SK-N-SH treated with all-trans-retinoic acid at 6 μM for 48 hours (cell line): ENCODE results near the gene C22orf23.

Experiments used
- ATAC-seq: fragments of 200-7000 bp; cut with Tn5 transposase; 3 replicates; pipeline ENCODE4 v1.9.1; 2020; ENCODE audit warnings: mild to moderate bottlenecking, moderate library complexity
- ARNTL ChIP-seq: fragments of 450-650 bp; formaldehyde crosslinking; IDR thresholded peaks from 2 replicates; pipeline ENCODE4 v1.5.0; 2020; ENCODE audit warnings: low read depth, mild to moderate bottlenecking, moderate library complexity, borderline replicate concordance
- BACH2 ChIP-seq: fragments of 250-450 bp; sonication (Bioruptor Pico); IDR thresholded peaks from 2 replicates; pipeline ENCODE4 v1.9.0; 2021; ENCODE audit warnings: mild to moderate bottlenecking, borderline replicate concordance
- CSDC2 ChIP-seq: fragments of 250-450 bp; sonication (Bioruptor Pico); IDR thresholded peaks from 2 replicates; pipeline ENCODE4 v1.5.0; 2020; ENCODE audit warnings: mild to moderate bottlenecking, moderate library complexity
- CSRNP3 ChIP-seq: fragments of 250-450 bp; sonication (Bioruptor Pico); IDR thresholded peaks from 2 replicates; pipeline ENCODE4 v1.5.1; 2021; ENCODE audit warnings: mild to moderate bottlenecking, moderate library complexity
- ESRRG ChIP-seq: fragments of 250-450 bp; sonication (Bioruptor Pico); IDR thresholded peaks from 2 replicates; pipeline ENCODE4 v1.6.1; 2021; ENCODE audit warnings: mild to moderate bottlenecking
- GLIS3 ChIP-seq: fragments of 250-450 bp; sonication (Bioruptor Pico); IDR thresholded peaks from 2 replicates; pipeline ENCODE4 v1.5.0; 2020; ENCODE audit warnings: mild to moderate bottlenecking, moderate library complexity
- ISL1 ChIP-seq: fragments of 250-450 bp; sonication (Bioruptor Pico); IDR thresholded peaks from 2 replicates; pipeline ENCODE4 v2.1.2; 2022; ENCODE audit warnings: mild to moderate bottlenecking, moderate library complexity
- OSR1 ChIP-seq: fragments of 250-450 bp; sonication (Bioruptor Pico); IDR thresholded peaks from 2 replicates; pipeline ENCODE4 v1.8.0; 2022; ENCODE audit warnings: moderate library complexity, mild to moderate bottlenecking, inconsistent platforms
- POU6F1 ChIP-seq: fragments of 250-450 bp; sonication (Bioruptor Pico); IDR thresholded peaks from 2 replicates; pipeline ENCODE4 v1.8.0; 2021; ENCODE audit warnings: low read depth, mild to moderate bottlenecking, moderate library complexity, borderline replicate concordance
- PPARA ChIP-seq: fragments of 250-450 bp; sonication (Bioruptor Pico); IDR thresholded peaks from 2 replicates; pipeline ENCODE4 v1.5.0; 2020; ENCODE audit warnings: mild to moderate bottlenecking, borderline replicate concordance
- RARB ChIP-seq: fragments of 250-450 bp; sonication (Bioruptor Pico); IDR thresholded peaks from 2 replicates; pipeline ENCODE4 v1.8.0; 2021; ENCODE audit warnings: mild to moderate bottlenecking, moderate library complexity
- SNAI2 ChIP-seq: fragments of 250-450 bp; sonication (Bioruptor Pico); IDR thresholded peaks from 2 replicates; pipeline ENCODE4 v1.5.0; 2020; ENCODE audit warnings: mild to moderate bottlenecking, moderate library complexity
- TCF4 ChIP-seq: fragments of 250-450 bp; sonication (Bioruptor Pico); IDR thresholded peaks from 2 replicates; pipeline ENCODE4 v1.8.0; 2021; ENCODE audit warnings: mild to moderate bottlenecking, moderate library complexity, borderline replicate concordance
- ZC3H10 ChIP-seq: fragments of 250-450 bp; sonication (Bioruptor Pico); IDR thresholded peaks from 2 replicates; pipeline ENCODE4 v1.5.1; 2021; ENCODE audit warnings: mild to moderate bottlenecking, moderate library complexity
- ZFP3 ChIP-seq: fragments of 250-450 bp; sonication (Bioruptor Pico); IDR thresholded peaks from 2 replicates; pipeline ENCODE4 v1.5.0; 2020; ENCODE audit warnings: mild to moderate bottlenecking, moderate library complexity
- ZFP30 ChIP-seq: fragments of 450-650 bp; formaldehyde crosslinking; IDR thresholded peaks from 2 replicates; pipeline ENCODE4 v1.5.0; 2022; ENCODE audit warnings: mild to moderate bottlenecking, moderate library complexity
- ZNF565 ChIP-seq: fragments of 450-650 bp; formaldehyde crosslinking; conservative IDR thresholded peaks from 2 replicates; pipeline ENCODE4 v1.5.0; 2020; ENCODE audit warnings: low read depth, mild to moderate bottlenecking, moderate library complexity
- ZNF70 ChIP-seq: fragments of 450-650 bp; formaldehyde crosslinking; IDR thresholded peaks from 2 replicates; pipeline ENCODE4 v1.5.0; 2020; ENCODE audit warnings: mild to moderate bottlenecking, moderate library complexity
- ZNF8 ChIP-seq: fragments of 450-650 bp; formaldehyde crosslinking; IDR thresholded peaks from 2 replicates; pipeline ENCODE4 v1.5.0; 2020; ENCODE audit warnings: mild to moderate bottlenecking, moderate library complexity
- TF ChIP-seq, protein P1 (sequence below): fragments of 250-450 bp; sonication (Bioruptor Pico); IDR thresholded peaks from 2 replicates; pipeline ENCODE4 v1.5.1; 2020; ENCODE audit warnings: low read depth, mild to moderate bottlenecking, moderate library complexity
- TF ChIP-seq, protein P2 (sequence below): fragments of 250-450 bp; sonication (Bioruptor Pico); IDR thresholded peaks from 2 replicates; pipeline ENCODE4 v1.5.0; 2020; ENCODE audit warnings: mild to moderate bottlenecking, moderate library complexity
- TF ChIP-seq, protein P3 (sequence below): fragments of 250-450 bp; sonication (Bioruptor Pico); IDR thresholded peaks from 2 replicates; pipeline ENCODE4 v1.8.0; 2020; ENCODE audit warnings: mild to moderate bottlenecking, moderate library complexity, borderline replicate concordance

Gene C22orf23

GRCh38 chr22:37916311-37916710 is 37.1 kb downstream of the C22orf23 start:
- ATAC-seq: no peak
- TF ChIP-seq ZFP3 (CRISPR knock-in tag) (no peak), OSR1 (CRISPR knock-in tag) (no peak), GLIS3 (CRISPR knock-in tag) (no peak), BACH2 (CRISPR knock-in tag) (no peak), ZNF70 (CRISPR knock-in tag) (no peak), ARNTL (CRISPR knock-in tag) (no peak), TCF4 (no peak), ISL1 (no peak), ZNF565 (CRISPR knock-in tag) (no peak), SNAI2 (CRISPR knock-in tag) (no peak)
- TF ChIP-seq, protein P1, sequence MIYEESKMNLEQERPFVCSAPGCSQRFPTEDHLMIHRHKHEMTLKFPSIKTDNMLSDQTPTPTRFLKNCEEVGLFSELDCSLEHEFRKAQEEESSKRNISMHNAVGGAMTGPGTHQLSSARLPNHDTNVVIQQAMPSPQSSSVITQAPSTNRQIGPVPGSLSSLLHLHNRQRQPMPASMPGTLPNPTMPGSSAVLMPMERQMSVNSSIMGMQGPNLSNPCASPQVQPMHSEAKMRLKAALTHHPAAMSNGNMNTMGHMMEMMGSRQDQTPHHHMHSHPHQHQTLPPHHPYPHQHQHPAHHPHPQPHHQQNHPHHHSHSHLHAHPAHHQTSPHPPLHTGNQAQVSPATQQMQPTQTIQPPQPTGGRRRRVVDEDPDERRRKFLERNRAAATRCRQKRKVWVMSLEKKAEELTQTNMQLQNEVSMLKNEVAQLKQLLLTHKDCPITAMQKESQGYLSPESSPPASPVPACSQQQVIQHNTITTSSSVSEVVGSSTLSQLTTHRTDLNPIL (CRISPR knock-in tag): no peak
- TF ChIP-seq, protein P2, sequence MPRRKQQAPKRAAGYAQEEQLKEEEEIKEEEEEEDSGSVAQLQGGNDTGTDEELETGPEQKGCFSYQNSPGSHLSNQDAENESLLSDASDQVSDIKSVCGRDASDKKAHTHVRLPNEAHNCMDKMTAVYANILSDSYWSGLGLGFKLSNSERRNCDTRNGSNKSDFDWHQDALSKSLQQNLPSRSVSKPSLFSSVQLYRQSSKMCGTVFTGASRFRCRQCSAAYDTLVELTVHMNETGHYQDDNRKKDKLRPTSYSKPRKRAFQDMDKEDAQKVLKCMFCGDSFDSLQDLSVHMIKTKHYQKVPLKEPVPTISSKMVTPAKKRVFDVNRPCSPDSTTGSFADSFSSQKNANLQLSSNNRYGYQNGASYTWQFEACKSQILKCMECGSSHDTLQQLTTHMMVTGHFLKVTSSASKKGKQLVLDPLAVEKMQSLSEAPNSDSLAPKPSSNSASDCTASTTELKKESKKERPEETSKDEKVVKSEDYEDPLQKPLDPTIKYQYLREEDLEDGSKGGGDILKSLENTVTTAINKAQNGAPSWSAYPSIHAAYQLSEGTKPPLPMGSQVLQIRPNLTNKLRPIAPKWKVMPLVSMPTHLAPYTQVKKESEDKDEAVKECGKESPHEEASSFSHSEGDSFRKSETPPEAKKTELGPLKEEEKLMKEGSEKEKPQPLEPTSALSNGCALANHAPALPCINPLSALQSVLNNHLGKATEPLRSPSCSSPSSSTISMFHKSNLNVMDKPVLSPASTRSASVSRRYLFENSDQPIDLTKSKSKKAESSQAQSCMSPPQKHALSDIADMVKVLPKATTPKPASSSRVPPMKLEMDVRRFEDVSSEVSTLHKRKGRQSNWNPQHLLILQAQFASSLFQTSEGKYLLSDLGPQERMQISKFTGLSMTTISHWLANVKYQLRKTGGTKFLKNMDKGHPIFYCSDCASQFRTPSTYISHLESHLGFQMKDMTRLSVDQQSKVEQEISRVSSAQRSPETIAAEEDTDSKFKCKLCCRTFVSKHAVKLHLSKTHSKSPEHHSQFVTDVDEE (CRISPR knock-in tag): no peak
- TF ChIP-seq, protein P3, sequence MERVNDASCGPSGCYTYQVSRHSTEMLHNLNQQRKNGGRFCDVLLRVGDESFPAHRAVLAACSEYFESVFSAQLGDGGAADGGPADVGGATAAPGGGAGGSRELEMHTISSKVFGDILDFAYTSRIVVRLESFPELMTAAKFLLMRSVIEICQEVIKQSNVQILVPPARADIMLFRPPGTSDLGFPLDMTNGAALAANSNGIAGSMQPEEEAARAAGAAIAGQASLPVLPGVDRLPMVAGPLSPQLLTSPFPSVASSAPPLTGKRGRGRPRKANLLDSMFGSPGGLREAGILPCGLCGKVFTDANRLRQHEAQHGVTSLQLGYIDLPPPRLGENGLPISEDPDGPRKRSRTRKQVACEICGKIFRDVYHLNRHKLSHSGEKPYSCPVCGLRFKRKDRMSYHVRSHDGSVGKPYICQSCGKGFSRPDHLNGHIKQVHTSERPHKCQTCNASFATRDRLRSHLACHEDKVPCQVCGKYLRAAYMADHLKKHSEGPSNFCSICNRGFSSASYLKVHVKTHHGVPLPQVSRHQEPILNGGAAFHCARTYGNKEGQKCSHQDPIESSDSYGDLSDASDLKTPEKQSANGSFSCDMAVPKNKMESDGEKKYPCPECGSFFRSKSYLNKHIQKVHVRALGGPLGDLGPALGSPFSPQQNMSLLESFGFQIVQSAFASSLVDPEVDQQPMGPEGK (CRISPR knock-in tag): no peak

DNA sequence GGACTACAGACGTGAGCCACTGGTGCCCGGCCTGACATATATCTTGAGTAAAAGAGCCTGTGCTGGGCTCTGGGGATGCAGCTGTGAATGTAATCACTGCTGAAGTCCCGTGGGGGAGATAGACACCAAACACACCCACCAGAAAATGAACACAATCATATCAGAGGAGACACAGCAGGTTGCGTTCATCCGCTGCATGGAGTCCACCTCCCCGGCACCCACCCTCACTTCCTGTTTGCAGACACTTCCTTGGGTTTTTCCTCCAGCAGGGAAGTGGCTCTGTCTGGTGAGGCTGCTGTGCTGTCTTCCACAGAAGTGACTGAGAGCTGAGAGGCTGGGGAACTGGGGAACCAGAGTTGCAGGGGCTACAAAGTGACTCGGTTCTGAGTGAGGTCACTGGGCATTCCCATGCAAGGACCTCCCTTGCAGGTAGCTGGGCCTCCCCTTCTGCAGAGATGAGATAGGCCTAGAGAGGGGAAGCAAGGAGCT is 40.1 kb downstream of the C22orf23 start:
- TF ChIP-seq, protein P1 (CRISPR knock-in tag): no peak
- TF ChIP-seq OSR1 (CRISPR knock-in tag): no peak
- TF ChIP-seq ARNTL (CRISPR knock-in tag): no peak
- no peak for TF ChIP-seq ZFP3 (CRISPR knock-in tag)
- TF ChIP-seq GLIS3 (CRISPR knock-in tag): no peak
- no peak for TF ChIP-seq ZFP30 (CRISPR knock-in tag)
- TF ChIP-seq ISL1: no peak
- TF ChIP-seq POU6F1 (CRISPR knock-in tag): no peak
- no peak for TF ChIP-seq SNAI2 (CRISPR knock-in tag)
- TF ChIP-seq ZNF70 (CRISPR knock-in tag): no peak
- no peak for TF ChIP-seq ZC3H10 (CRISPR knock-in tag)
- no peak for TF ChIP-seq BACH2 (CRISPR knock-in tag)
- no peak for TF ChIP-seq RARB
- TF ChIP-seq CSRNP3 (CRISPR knock-in tag): no peak
- no peak for TF ChIP-seq CSDC2 (CRISPR knock-in tag)
- no peak for ATAC-seq

DNA sequence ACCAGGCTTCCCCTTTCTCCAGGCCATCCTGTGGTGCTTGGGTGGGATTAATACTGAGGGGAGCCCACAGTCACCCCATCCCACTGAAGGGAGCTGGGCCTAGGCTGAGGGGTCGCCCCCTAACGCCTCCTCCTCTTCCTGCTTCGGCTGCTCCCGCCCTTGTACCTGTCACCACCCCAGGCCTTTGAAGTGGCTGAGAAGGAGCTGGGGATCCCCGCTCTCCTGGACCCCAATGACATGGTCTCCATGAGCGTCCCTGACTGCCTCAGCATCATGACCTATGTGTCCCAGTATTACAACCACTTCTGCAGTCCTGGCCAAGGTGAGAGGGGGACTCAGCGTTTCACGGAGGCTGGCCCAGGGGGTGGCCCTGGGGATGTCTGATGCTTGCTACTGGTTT is 41.2 kb downstream of the C22orf23 start:
- no peak for ATAC-seq
- TF ChIP-seq ZNF565 (CRISPR knock-in tag): no peak
- TF ChIP-seq RARB: no peak
- TF ChIP-seq, protein P3 (CRISPR knock-in tag): no peak
- no peak for TF ChIP-seq POU6F1 (CRISPR knock-in tag)
- no peak for TF ChIP-seq ESRRG
- no peak for TF ChIP-seq OSR1 (CRISPR knock-in tag)
- no peak for TF ChIP-seq SNAI2 (CRISPR knock-in tag)
- no peak for TF ChIP-seq ZFP30 (CRISPR knock-in tag)
- no peak for TF ChIP-seq ZNF8
- TF ChIP-seq GLIS3 (CRISPR knock-in tag): no peak
- no peak for TF ChIP-seq ISL1
- TF ChIP-seq ZNF70 (CRISPR knock-in tag): no peak
- TF ChIP-seq PPARA: no peak
